DND-41 (cell line): ENCODE results near the gene SHPK.

Source experiments
- ATAC-seq: fragments of 200-7000 bp; cut with Tn5 transposase; 3 replicates; pipeline ENCODE4 v1.9.1; 2021; ENCODE audit warnings: low read depth; ENCODE audit not compliant: insufficient read depth
- DNase-seq: peaks from one replicate; pipeline ENCODE4 v3.0.0-alpha.2; 2020
- H2AFZ ChIP-seq: 2 replicates; pipeline ENCODE4 v1.6.0; 2012; ENCODE audit warnings: low read depth, low read length
- H3K27ac ChIP-seq: 2 replicates; pipeline ENCODE4 v1.5.1; 2012; ENCODE audit warnings: low read length, inconsistent platforms
- H3K27me3 ChIP-seq: fragments of 200-600 bp; sonication (generic); 2 replicates; pipeline ENCODE4 v1.6.0; 2012; ENCODE audit warnings: low read length, mild to moderate bottlenecking, inconsistent platforms; ENCODE audit not compliant: insufficient read depth, poor library complexity
- H3K36me3 ChIP-seq: 2 replicates; pipeline ENCODE4 v1.5.1; 2012; ENCODE audit warnings: low read length, inconsistent platforms; ENCODE audit not compliant: insufficient read depth
- H3K4me1 ChIP-seq: 2 replicates; pipeline ENCODE4 v1.5.1; 2012; ENCODE audit warnings: mild to moderate bottlenecking, low read length; ENCODE audit not compliant: insufficient read depth
- H3K4me2 ChIP-seq: 2 replicates; pipeline ENCODE4 v1.6.0; 2012; ENCODE audit warnings: mild to moderate bottlenecking, moderate library complexity, low read length, inconsistent platforms; ENCODE audit not compliant: insufficient read depth
- H3K4me3 ChIP-seq, 2 experiments: fragments of 200-600 bp in 1 of 2; shearing (Covaris generic) in 1 of 2; 2 replicates each; pipeline ENCODE4 v1.5.1; 2012 to 2016; ENCODE audit warnings: inconsistent platforms in 2 of 2, low read length in 2 of 2, mild to moderate bottlenecking in 2 of 2, low read depth in 1 of 2, moderate library complexity in 1 of 2
- H3K79me2 ChIP-seq: 2 replicates; pipeline ENCODE4 v1.6.0; 2012; ENCODE audit warnings: low read length, inconsistent platforms; ENCODE audit not compliant: insufficient read depth
- H3K9ac ChIP-seq: 2 replicates; pipeline ENCODE4 v1.6.0; 2012; ENCODE audit warnings: low read depth, mild to moderate bottlenecking, inconsistent platforms, low read length, moderate library complexity
- H3K9me3 ChIP-seq: 2 replicates; pipeline ENCODE4 v1.5.1; 2012; ENCODE audit warnings: low read length, moderate library complexity, mild to moderate bottlenecking, inconsistent platforms; ENCODE audit not compliant: insufficient read depth, severe bottlenecking
- H4K20me1 ChIP-seq: 2 replicates; pipeline ENCODE4 v1.6.0; 2012; ENCODE audit warnings: low read length; ENCODE audit not compliant: insufficient read depth
- EZH2 ChIP-seq: IDR thresholded peaks from 3 replicates; pipeline ENCODE4 v1.6.1; 2012; ENCODE audit warnings: borderline replicate concordance, low read depth, mild to moderate bottlenecking, moderate library complexity, low read length, inconsistent platforms; ENCODE audit not compliant: severe bottlenecking
- TF ChIP-seq, protein P1 (sequence below): IDR thresholded peaks from 2 replicates; pipeline ENCODE4 v1.5.1; 2012; ENCODE audit warnings: borderline replicate concordance, low read length, moderate library complexity, mild to moderate bottlenecking; ENCODE audit not compliant: poor library complexity, severe bottlenecking; ENCODE audit errors: extremely low read depth

The SHPK gene

DNA sequence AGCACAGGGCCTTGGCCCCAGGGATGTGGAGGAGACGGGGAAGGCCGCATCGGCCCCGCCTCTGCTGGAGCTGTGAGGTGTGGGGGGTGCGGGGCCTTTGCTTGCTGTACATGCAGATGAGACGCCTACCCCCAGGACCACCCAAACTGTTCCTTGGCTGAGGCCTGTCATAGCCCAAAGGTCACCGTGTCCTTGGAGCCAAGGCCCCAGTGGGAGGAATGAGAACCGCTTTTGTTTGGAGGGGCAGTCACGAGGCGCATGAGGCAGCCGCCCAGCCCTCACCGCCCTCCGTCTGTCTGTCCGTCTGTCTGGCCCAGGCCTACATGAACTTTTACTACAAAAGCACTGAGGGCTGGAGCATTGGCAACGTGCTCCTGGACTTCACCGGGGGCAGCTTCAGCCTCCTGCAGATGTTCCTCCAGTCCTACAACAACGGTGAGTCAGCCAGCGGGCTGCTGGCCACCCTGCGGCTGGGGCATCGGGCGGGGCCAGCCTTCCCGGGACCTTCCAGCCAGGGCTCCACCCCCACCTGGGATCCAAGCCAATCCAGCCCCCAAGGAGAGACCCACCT is 23.6 kb upstream of the SHPK start:
- Histone ChIP-seq H3K27ac (no peak overlapping the region), H4K20me1 (peaks cover 4% of the 10 kb centered on the region; the same call in 1 of the 2 replicates), H3K4me1 (no peaks in the 10 kb centered on the region), H3K27me3 (no peaks in the 10 kb centered on the region), H2AFZ (no peak overlapping the region), H3K36me3 (peaks cover 23% of the 10 kb centered on the region), H3K9ac (no peak overlapping the region), H3K4me3 (no peak overlapping the region), H3K9me3 (no peaks in the 10 kb centered on the region), H3K79me2 (no peaks in the 10 kb centered on the region), H3K4me2 (no peak overlapping the region)
- no peak for DNase-seq
- TF ChIP-seq, protein P1, sequence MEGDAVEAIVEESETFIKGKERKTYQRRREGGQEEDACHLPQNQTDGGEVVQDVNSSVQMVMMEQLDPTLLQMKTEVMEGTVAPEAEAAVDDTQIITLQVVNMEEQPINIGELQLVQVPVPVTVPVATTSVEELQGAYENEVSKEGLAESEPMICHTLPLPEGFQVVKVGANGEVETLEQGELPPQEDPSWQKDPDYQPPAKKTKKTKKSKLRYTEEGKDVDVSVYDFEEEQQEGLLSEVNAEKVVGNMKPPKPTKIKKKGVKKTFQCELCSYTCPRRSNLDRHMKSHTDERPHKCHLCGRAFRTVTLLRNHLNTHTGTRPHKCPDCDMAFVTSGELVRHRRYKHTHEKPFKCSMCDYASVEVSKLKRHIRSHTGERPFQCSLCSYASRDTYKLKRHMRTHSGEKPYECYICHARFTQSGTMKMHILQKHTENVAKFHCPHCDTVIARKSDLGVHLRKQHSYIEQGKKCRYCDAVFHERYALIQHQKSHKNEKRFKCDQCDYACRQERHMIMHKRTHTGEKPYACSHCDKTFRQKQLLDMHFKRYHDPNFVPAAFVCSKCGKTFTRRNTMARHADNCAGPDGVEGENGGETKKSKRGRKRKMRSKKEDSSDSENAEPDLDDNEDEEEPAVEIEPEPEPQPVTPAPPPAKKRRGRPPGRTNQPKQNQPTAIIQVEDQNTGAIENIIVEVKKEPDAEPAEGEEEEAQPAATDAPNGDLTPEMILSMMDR = no peak
- TF ChIP-seq EZH2 = no peak
- ATAC-seq = no peak

DNA sequence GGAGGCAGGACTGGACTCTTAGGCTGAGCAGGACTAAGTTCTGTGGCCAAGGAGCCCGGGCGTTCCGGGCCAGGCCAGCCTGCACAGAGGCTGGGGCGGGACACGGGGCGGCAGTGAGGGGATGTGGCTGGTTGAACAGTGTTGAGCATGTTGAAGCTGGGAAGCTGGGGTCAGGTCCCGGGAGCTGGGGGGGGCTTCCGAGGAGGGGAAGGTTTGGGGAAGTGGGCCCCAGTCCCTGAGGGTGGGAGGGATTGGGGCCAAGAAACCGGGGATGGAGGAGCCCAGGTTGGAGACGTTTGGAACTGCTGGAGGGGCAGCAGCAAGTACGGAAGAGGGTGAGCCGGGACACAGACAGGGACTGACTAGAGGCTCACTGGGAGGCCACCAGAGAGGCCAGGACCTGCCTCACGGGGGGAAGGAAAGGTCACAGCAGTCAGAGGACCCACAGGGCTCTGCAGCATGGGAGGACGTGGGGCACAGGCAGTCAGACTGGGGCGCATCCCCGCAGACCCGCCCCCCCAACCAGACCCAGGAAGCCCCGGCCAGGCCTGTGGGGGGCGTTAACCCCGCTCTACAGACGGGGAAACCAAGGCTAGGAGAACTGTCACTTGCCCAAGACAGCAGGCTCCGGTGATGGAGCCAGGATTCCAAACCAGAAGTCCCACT is 22.9 kb upstream of the SHPK start:
- Histone ChIP-seq H3K4me2 (no peak overlapping the region), H3K27me3 (no peaks in the 10 kb centered on the region), H4K20me1 (peaks cover 3% of the 10 kb centered on the region; the same call in 1 of the 2 replicates), H3K79me2 (no peaks in the 10 kb centered on the region), H2AFZ (no peak overlapping the region), H3K9me3 (no peaks in the 10 kb centered on the region), H3K4me3 (no peak overlapping the region), H3K9ac (no peak overlapping the region), H3K36me3 (peaks cover 17% of the 10 kb centered on the region), H3K4me1 (no peaks in the 10 kb centered on the region), H3K27ac (no peak overlapping the region)
- ATAC-seq = no peak
- TF ChIP-seq EZH2 = no peak
- TF ChIP-seq, protein P1 = no peak
- DNase-seq = no peak

DNA sequence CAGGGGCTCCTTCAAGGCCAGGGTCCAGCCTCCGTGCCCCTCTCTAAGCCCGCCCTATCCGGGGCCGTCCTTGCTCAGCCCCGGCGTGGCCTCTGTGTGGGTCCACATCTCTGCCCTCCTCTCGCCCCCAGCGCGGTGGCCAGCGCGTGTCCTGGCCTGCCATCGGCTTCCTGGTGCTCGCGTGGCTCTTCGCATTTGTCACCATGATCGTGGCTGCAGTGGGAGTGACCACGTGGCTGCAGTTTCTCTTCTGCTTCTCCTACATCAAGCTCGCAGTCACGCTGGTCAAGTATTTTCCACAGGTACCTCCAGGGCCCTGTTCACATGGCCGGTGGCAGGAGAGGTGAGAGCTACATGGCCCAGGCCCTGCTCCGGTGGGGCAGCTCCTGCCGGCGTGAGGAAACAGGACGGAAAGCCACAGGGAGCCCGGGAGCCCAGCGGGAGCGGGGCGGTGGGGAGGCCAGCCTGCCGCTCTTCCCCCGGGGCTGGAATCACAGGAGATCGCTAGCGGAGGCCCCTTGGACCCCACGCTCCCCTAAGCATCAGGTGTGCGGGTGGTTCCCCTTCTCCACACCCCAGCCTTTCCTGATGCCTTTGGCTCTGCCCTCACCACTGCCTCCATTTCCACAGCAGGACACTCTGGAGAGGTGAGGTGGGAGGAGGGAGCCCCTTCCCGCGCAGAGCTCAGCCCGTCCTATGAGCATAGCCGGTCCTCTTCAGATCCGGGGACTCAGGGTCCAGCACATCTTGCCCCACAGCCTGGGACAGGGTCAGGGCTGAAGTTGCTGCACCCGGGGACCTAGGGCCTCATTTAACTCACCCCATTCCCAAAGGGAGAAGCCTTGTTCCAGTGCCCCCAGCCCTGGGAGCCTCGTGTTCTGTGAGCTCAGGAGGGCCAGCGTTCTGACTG is 22.1 kb upstream of the SHPK start:
- H4K20me1 ChIP-seq = no peaks in the 10 kb centered on the region
- H3K9me3 ChIP-seq = no peaks in the 10 kb centered on the region
- H2AFZ ChIP-seq = no peak overlapping the region
- H3K27ac ChIP-seq = no peak overlapping the region
- ATAC-seq = no peak
- H3K27me3 ChIP-seq = no peaks in the 10 kb centered on the region
- no peaks in the 10 kb centered on the region for H3K79me2 ChIP-seq
- H3K4me1 ChIP-seq = no peaks in the 10 kb centered on the region
- H3K9ac ChIP-seq = no peak overlapping the region
- no peak for DNase-seq
- peaks cover 12% of the 10 kb centered on the region; the same call in 1 of the 2 replicates for H3K36me3 ChIP-seq
- H3K4me2 ChIP-seq = no peak overlapping the region
- H3K4me3 ChIP-seq = no peak overlapping the region
- TF ChIP-seq, protein P1 = no peak
- no peak for TF ChIP-seq EZH2
